ENCODE results near the gene NFATC2IP. TPM values are rescaled to one million over a fixed set of nuclear protein-coding genes. Genes with fewer than 3 reads are reported as not detected.

Gene NFATC2IP
- total and polyA plus RNA-seq, 2 donors (not counting 1 experiment from before 2014, with no cell fraction given), result 96.4 to 102 TPM

DNA sequence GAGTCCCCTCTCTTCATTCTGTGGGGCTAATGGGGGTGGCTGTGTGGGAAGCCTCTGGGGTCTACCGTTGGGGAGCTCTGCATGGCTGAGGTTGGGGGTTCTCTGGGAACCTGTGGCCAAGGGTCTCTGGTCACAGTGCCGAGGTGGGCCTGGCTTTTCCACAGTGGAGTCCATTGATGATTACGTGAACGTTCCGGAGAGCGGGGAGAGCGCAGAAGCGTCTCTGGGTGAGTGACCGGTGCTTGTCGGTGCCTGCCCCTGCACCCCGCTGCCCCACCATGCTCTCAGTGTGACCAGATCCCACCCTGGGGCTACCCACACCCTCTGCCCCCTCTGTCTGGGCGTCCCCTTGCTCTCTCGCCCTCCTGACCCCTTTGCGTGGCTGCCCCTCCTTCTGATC is 38.6 kb downstream of the NFATC2IP start:
- 97% methylated on average over 14 of the region's 14 CpGs for WGBS (ENCODE audit: insufficient coverage)
- no peak overlapping the region for H3K4me3 ChIP-seq (ENCODE audit: control extremely low read depth in 1 of 5, extremely low read depth in 1 of 5, insufficient read depth in 1 of 5, low read depth in 2 of 5, low read length in 4 of 5)
- H3K4me1 ChIP-seq (ENCODE audit: control insufficient read depth in 2 of 2, insufficient read depth in 2 of 2, low read length in 2 of 2), result peaks cover 12 to 15% of the 10 kb centered on the region in 2 donors
- ChIA-PET CTCF (interaction anchor here (0.9 kb wide), 1 partner anchor 11 kb away, joined by 3 read pairs; no protein-coding TSS in a partner anchor), POLR2A (no interaction called here)
- peaks cover 0 to 6% (median 0%) of the 10 kb centered on the region in 4 experiments for H3K27me3 ChIP-seq (replicated peaks in 1 of 4; ENCODE audit: control extremely low read depth in 1 of 4, control insufficient read depth in 3 of 4, insufficient read depth in 4 of 4, low read length in 3 of 4)
- H3K79me2 ChIP-seq (ENCODE audit: control insufficient read depth, insufficient read depth, low read length), result peaks cover 3% of the 10 kb centered on the region
- H3K9me3 ChIP-seq (ENCODE audit: control extremely low read depth in 1 of 3, control insufficient read depth in 2 of 3, insufficient read depth in 1 of 3, low read length in 2 of 3), result peaks cover 0 to 18% (median 8%) of the 10 kb centered on the region in 3 donors
- no peak overlapping the region for H3K4me2 ChIP-seq (replicated peaks; ENCODE audit: low read depth, low read length, poor library complexity, severe bottlenecking)
- Mint-ChIP-seq H3K9me3 (ENCODE audit: insufficient read depth) (peaks cover 6% of the 10 kb centered on the region), H3K4me1 (peaks cover 10% of the 10 kb centered on the region), H3K4me3 (no peak overlapping the region), H3K27me3 (peaks cover 3% of the 10 kb centered on the region), H3K27ac (no peak overlapping the region)
- peaks cover 0 to 18% of the 10 kb centered on the region in 2 experiments for H3K36me3 ChIP-seq (replicated peaks in 1 of 2; ENCODE audit: control extremely low read depth in 1 of 2, control insufficient read depth in 1 of 2, extremely low read depth in 1 of 2, insufficient read depth in 2 of 2, low read length in 1 of 2)
- peaks cover 19% of the 10 kb centered on the region for H4K20me1 ChIP-seq (ENCODE audit: control insufficient read depth, insufficient read depth, low read length, poor library complexity, severe bottlenecking)
- intact Hi-C loops (cut with micrococcal nuclease), result no loop called here
- H3K9ac ChIP-seq (ENCODE audit: low read length), result no peak overlapping the region
- DNase-seq, result no peak
- TF ChIP-seq, protein P1, sequence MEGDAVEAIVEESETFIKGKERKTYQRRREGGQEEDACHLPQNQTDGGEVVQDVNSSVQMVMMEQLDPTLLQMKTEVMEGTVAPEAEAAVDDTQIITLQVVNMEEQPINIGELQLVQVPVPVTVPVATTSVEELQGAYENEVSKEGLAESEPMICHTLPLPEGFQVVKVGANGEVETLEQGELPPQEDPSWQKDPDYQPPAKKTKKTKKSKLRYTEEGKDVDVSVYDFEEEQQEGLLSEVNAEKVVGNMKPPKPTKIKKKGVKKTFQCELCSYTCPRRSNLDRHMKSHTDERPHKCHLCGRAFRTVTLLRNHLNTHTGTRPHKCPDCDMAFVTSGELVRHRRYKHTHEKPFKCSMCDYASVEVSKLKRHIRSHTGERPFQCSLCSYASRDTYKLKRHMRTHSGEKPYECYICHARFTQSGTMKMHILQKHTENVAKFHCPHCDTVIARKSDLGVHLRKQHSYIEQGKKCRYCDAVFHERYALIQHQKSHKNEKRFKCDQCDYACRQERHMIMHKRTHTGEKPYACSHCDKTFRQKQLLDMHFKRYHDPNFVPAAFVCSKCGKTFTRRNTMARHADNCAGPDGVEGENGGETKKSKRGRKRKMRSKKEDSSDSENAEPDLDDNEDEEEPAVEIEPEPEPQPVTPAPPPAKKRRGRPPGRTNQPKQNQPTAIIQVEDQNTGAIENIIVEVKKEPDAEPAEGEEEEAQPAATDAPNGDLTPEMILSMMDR (IDR thresholded peaks at IDR 0.05), result no peak
- TF ChIP-seq EZH2 (IDR thresholded peaks at IDR 0.05; ENCODE audit: borderline replicate concordance, insufficient read depth, low read depth, low read length, poor library complexity, severe bottlenecking), result no peak
- no peak overlapping the region for H2AFZ ChIP-seq (ENCODE audit: insufficient read depth, low read depth, low read length, poor library complexity, severe bottlenecking)
- no peak for ATAC-seq (ENCODE audit: low read depth)
- no peak overlapping the region for H3K27ac ChIP-seq (ENCODE audit: low read length in 2 of 2)

DNA sequence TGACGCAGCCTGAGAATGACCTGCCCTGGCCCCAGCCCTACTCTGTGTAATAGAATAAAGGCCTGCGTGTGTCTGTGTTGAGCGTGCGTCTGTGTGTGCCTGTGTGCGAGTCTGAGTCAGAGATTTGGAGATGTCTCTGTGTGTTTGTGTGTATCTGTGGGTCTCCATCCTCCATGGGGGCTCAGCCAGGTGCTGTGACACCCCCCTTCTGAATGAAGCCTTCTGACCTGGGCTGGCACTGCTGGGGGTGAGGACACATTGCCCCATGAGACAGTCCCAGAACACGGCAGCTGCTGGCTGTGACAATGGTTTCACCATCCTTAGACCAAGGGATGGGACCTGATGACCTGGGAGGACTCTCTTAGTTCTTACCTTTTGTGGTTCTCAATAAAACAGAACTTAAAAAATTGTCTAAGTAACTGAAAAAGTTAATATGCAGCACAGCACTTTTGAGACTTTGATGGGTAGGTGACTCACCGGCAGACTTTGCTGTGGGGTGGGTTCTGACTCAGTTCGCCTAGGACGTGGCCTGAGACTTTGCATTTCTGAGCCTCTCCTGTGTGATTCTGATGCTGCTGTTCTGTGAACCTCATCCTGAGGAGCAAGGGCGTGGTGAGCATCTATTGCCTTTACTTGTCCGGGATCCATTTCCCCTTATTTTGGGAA is 39.8 kb downstream of the NFATC2IP start:
- Histone ChIP-seq H4K20me1 (ENCODE audit: control insufficient read depth, insufficient read depth, low read length, poor library complexity, severe bottlenecking) (peaks cover 9% of the 10 kb centered on the region), H3K4me1 (ENCODE audit: control insufficient read depth in 2 of 2, insufficient read depth in 2 of 2, low read length in 2 of 2) (peaks cover 3 to 4% of the 10 kb centered on the region in 2 donors), H3K27me3 (replicated peaks in 1 of 4; ENCODE audit: control extremely low read depth in 1 of 4, control insufficient read depth in 3 of 4, insufficient read depth in 4 of 4, low read length in 3 of 4) (peaks cover 0 to 1% (median 0%) of the 10 kb centered on the region in 4 experiments), H3K36me3 (replicated peaks in 1 of 2; ENCODE audit: control extremely low read depth in 1 of 2, control insufficient read depth in 1 of 2, extremely low read depth in 1 of 2, insufficient read depth in 2 of 2, low read length in 1 of 2) (peaks cover 0 to 16% of the 10 kb centered on the region in 2 experiments), H3K4me3 (ENCODE audit: control extremely low read depth in 1 of 5, extremely low read depth in 1 of 5, insufficient read depth in 1 of 5, low read depth in 2 of 5, low read length in 4 of 5) (no peak overlapping the region), H2AFZ (ENCODE audit: insufficient read depth, low read depth, low read length, poor library complexity, severe bottlenecking) (no peak overlapping the region), H3K9me3 (ENCODE audit: control extremely low read depth in 1 of 3, control insufficient read depth in 2 of 3, insufficient read depth in 1 of 3, low read length in 2 of 3) (peaks cover 0 to 18% (median 8%) of the 10 kb centered on the region in 3 donors), H3K27ac (ENCODE audit: low read length in 2 of 2) (no peak overlapping the region), H3K9ac (ENCODE audit: low read length) (no peak overlapping the region), H3K79me2 (ENCODE audit: control insufficient read depth, insufficient read depth, low read length) (peaks cover 3% of the 10 kb centered on the region), H3K4me2 (replicated peaks; ENCODE audit: low read depth, low read length, poor library complexity, severe bottlenecking) (no peak overlapping the region)
- CTCF ChIA-PET, result no interaction called here
- TF ChIP-seq EZH2 (IDR thresholded peaks at IDR 0.05; ENCODE audit: borderline replicate concordance, insufficient read depth, low read depth, low read length, poor library complexity, severe bottlenecking), result no peak
- TF ChIP-seq, protein P1 (IDR thresholded peaks at IDR 0.05), result no peak
- ATAC-seq (ENCODE audit: low read depth) (no peak), DNase-seq (no peak)
- Mint-ChIP-seq H3K27me3 (peaks cover 3% of the 10 kb centered on the region), H3K27ac (no peak overlapping the region), H3K4me3 (no peak overlapping the region), H3K9me3 (ENCODE audit: insufficient read depth) (peaks cover 6% of the 10 kb centered on the region), H3K4me1 (peaks cover 4% of the 10 kb centered on the region)
- intact Hi-C loops (cut with micrococcal nuclease), result no loop called here
- POLR2A ChIA-PET, result no interaction called here
- WGBS (ENCODE audit: insufficient coverage), result 92% methylated on average over 8 of the region's 11 CpGs
